HEK293 (cell line): ENCODE measurements around the gene SVOP.

Experiments used
- CTCF ChIA-PET: fragments of 350-600 bp; formaldehyde crosslinking; extraction: SDS; loops from one replicate; lab custom pipeline; 2021; ENCODE audit warnings: antibody characterized with exemption; lab: Yijun Ruan, JAX
- POLR2A ChIA-PET: fragments of 300-600 bp; formaldehyde crosslinking; extraction: SDS; loops from one replicate; lab custom pipeline; 2020; ENCODE audit warnings: antibody characterized with exemption, inconsistent platforms; lab: Yijun Ruan, JAX
- H3K27ac ChIP-seq: fragments of 200-500 bp; sonication (Bioruptor generic); 2 replicates; pipeline ENCODE4 v1.5.1; 2014; ENCODE audit warnings: low read depth, low read length, control low read depth, inconsistent platforms; ENCODE audit errors: extremely low read depth
- H3K36me3 ChIP-seq, 2 experiments: fragments of 200-500 bp in 1 of 2; sonication (Bioruptor generic) in 1 of 2; 1 replicate in 1 of 2; 2 replicates in 1 of 2; pipeline ENCODE4 v1.5.1; 2014 to 2017; ENCODE audit warnings: inconsistent platforms in 2 of 2, low read length in 2 of 2; ENCODE audit not compliant: control insufficient read depth in 2 of 2, insufficient read depth in 1 of 2
- H3K4me1 ChIP-seq: fragments of 200-500 bp; sonication (Bioruptor generic); 2 replicates; pipeline ENCODE4 v1.5.1; 2014; ENCODE audit warnings: mild to moderate bottlenecking, low read length, inconsistent platforms; ENCODE audit not compliant: control insufficient read depth, insufficient read depth
- H3K4me3 ChIP-seq: 2 replicates; pipeline ENCODE4 v1.5.1; 2011; ENCODE audit warnings: low read depth, mild to moderate bottlenecking, control low read depth, low read length, moderate library complexity
- H3K9me3 ChIP-seq: fragments of 200-500 bp; sonication (Bioruptor generic); 2 replicates; pipeline ENCODE4 v1.5.1; 2014; ENCODE audit warnings: low read depth, low read length, inconsistent platforms; ENCODE audit not compliant: control insufficient read depth, insufficient read depth
- KLF9 ChIP-seq: fragments of 450-650 bp; formaldehyde crosslinking; IDR thresholded peaks from 2 replicates; pipeline ENCODE4 v1.5.1; 2016; ENCODE audit warnings: missing biosample characterization, missing genetic modification characterization, low read depth
- MZF1 ChIP-seq: fragments of 450-650 bp; formaldehyde crosslinking; IDR thresholded peaks from 2 replicates; pipeline ENCODE4 v1.5.1; 2017; ENCODE audit warnings: missing biosample characterization, missing genetic modification characterization, borderline replicate concordance
- ZBTB8A ChIP-seq: fragments of 450-650 bp; formaldehyde crosslinking; IDR thresholded peaks from 2 replicates; pipeline ENCODE4 v1.5.1; 2016; ENCODE audit warnings: missing biosample characterization, missing genetic modification characterization
- ZFP37 ChIP-seq: fragments of 450-650 bp; formaldehyde crosslinking; IDR thresholded peaks from 2 replicates; pipeline ENCODE4 v1.5.1; 2016; ENCODE audit warnings: missing biosample characterization, missing genetic modification characterization
- ZNF10 ChIP-seq: fragments of 450-650 bp; formaldehyde crosslinking; IDR thresholded peaks from 2 replicates; pipeline ENCODE4 v1.5.1; 2017; ENCODE audit warnings: missing biosample characterization, missing genetic modification characterization
- ZNF121 ChIP-seq: fragments of 450-650 bp; formaldehyde crosslinking; IDR thresholded peaks from 2 replicates; pipeline ENCODE4 v1.5.1; 2016; ENCODE audit warnings: missing biosample characterization, missing genetic modification characterization
- ZNF155 ChIP-seq: fragments of 450-650 bp; formaldehyde crosslinking; IDR thresholded peaks from 2 replicates; pipeline ENCODE4 v1.5.1; 2016; ENCODE audit warnings: missing biosample characterization, missing genetic modification characterization
- ZNF18 ChIP-seq: fragments of 450-650 bp; formaldehyde crosslinking; IDR thresholded peaks from 2 replicates; pipeline ENCODE4 v1.5.1; 2016; ENCODE audit warnings: missing biosample characterization, missing genetic modification characterization
- ZNF19 ChIP-seq: fragments of 450-650 bp; formaldehyde crosslinking; IDR thresholded peaks from 2 replicates; pipeline ENCODE4; 2016; ENCODE audit warnings: missing biosample characterization, missing genetic modification characterization, low read depth
- ZNF302 ChIP-seq: fragments of 450-650 bp; formaldehyde crosslinking; IDR thresholded peaks from 2 replicates; pipeline ENCODE4 v1.5.1; 2016; ENCODE audit warnings: missing biosample characterization, missing genetic modification characterization, low read depth
- ZNF416 ChIP-seq: fragments of 450-650 bp; formaldehyde crosslinking; IDR thresholded peaks from 2 replicates; pipeline ENCODE4 v1.5.1; 2016; ENCODE audit warnings: missing biosample characterization, missing genetic modification characterization
- ZNF501 ChIP-seq: fragments of 450-650 bp; formaldehyde crosslinking; IDR thresholded peaks from 2 replicates; pipeline ENCODE4 v1.5.1; 2016; ENCODE audit warnings: missing biosample characterization, missing genetic modification characterization
- ZNF549 ChIP-seq: fragments of 450-650 bp; IDR thresholded peaks from 2 replicates; pipeline ENCODE4 v1.5.1; 2018; ENCODE audit warnings: missing biosample characterization, missing genetic modification characterization, mild to moderate bottlenecking, inconsistent platforms, moderate library complexity
- ZNF558 ChIP-seq: fragments of 450-650 bp; formaldehyde crosslinking; IDR thresholded peaks from 2 replicates; pipeline ENCODE4 v1.5.1; 2016; ENCODE audit warnings: missing biosample characterization, missing genetic modification characterization
- ZNF585B ChIP-seq: fragments of 450-650 bp; formaldehyde crosslinking; IDR thresholded peaks from 2 replicates; pipeline ENCODE4 v1.5.1; 2016; ENCODE audit warnings: missing biosample characterization, missing genetic modification characterization
- ZNF600 ChIP-seq: fragments of 450-650 bp; formaldehyde crosslinking; IDR thresholded peaks from 2 replicates; pipeline ENCODE4 v1.5.1; 2016; ENCODE audit warnings: missing biosample characterization, missing genetic modification characterization
- ZNF610 ChIP-seq: fragments of 450-650 bp; formaldehyde crosslinking; IDR thresholded peaks from 2 replicates; pipeline ENCODE4 v1.5.1; 2016; ENCODE audit warnings: missing biosample characterization, missing genetic modification characterization, borderline replicate concordance
- ZNF629 ChIP-seq: fragments of 450-650 bp; formaldehyde crosslinking; IDR thresholded peaks from 2 replicates; pipeline ENCODE4 v1.5.1; 2017; ENCODE audit warnings: missing biosample characterization, missing genetic modification characterization
- ZSCAN18 ChIP-seq: fragments of 450-650 bp; formaldehyde crosslinking; IDR thresholded peaks from 2 replicates; pipeline ENCODE4 v1.5.1; 2016; ENCODE audit warnings: missing biosample characterization, missing genetic modification characterization
- ZXDB ChIP-seq: fragments of 450-650 bp; formaldehyde crosslinking; IDR thresholded peaks from 2 replicates; pipeline ENCODE4 v1.5.1; 2016; ENCODE audit warnings: missing biosample characterization, missing genetic modification characterization
- TF ChIP-seq, protein P1 (sequence below): fragments of 450-650 bp; formaldehyde crosslinking; IDR thresholded peaks from 2 replicates; pipeline ENCODE4 v1.5.1; 2016; ENCODE audit warnings: missing biosample characterization, missing genetic modification characterization
- TF ChIP-seq, protein P2 (sequence below): fragments of 450-650 bp; formaldehyde crosslinking; IDR thresholded peaks from 2 replicates; pipeline ENCODE4 v1.5.1; 2016; ENCODE audit warnings: missing biosample characterization, missing genetic modification characterization, low read depth
- TF ChIP-seq, protein P3 (sequence below): fragments of 450-650 bp; formaldehyde crosslinking; IDR thresholded peaks from 2 replicates; pipeline ENCODE4 v1.5.1; 2016; ENCODE audit warnings: missing biosample characterization, missing genetic modification characterization
- TF ChIP-seq, protein P4 (sequence below): fragments of 450-650 bp; formaldehyde crosslinking; IDR thresholded peaks from 2 replicates; pipeline ENCODE4 v1.5.1; 2016; ENCODE audit warnings: missing biosample characterization, missing genetic modification characterization

Gene SVOP

DNA sequence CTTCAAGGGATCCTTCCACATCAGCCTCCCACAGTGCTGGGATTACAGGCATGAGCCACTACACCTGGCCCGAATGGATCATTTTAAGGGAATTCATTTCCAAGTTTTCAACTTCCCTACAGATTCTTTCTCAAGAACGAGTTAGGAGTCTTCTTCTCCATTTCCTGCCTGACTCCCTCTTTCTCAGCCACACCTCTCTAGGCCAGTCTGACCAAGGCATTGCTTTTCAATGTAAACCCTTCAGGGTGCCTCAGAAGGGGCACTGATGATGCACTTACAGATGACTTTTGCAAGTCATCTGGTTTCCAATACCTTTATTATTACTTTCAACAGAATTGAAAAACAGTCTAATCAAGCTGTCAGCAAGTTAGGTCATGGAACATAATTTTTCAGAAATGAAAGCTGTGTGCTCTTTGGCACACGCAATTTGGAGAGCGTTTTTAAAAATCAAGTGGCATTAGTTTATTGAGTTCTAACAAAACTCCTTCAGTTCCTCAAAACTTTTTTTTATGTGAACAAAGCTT lies 47.2 kb downstream of the SVOP start (continued):
- TF ChIP-seq ZNF501, result no peak
- TF ChIP-seq ZSCAN18 (tag by site-specific recombination), result no peak
- TF ChIP-seq ZNF600 (tag by site-specific recombination), result no peak
- no peak for TF ChIP-seq ZNF549 (tag by site-specific recombination)
- TF ChIP-seq, protein P1, sequence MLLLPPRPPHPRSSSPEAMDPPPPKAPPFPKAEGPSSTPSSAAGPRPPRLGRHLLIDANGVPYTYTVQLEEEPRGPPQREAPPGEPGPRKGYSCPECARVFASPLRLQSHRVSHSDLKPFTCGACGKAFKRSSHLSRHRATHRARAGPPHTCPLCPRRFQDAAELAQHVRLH (tag by site-specific recombination), result no peak
- TF ChIP-seq ZXDB (tag by site-specific recombination), result no peak
- no peak for TF ChIP-seq ZNF302 (tag by site-specific recombination)
- TF ChIP-seq ZNF18 (tag by site-specific recombination), result no peak

DNA sequence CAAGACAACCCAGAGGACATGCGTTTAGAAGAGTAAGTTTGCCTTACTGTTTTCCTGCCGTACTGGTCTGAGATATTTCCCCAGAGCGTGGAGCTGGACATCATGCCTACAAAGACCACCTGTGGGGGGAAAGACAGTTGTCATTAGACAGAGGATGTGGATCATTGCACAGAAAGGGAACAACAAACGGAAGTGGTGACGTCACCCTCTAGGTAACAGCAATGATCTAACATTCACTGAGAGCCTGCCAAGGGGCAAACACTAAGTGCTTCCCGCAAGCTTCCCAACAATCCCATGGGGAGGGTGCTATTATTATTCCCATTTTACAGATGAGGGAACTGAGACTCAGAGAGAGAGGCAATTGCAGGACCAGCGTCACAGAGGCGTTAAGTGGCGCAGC lies 48.5 kb downstream of the SVOP start:
- Histone ChIP-seq H3K36me3 (no peaks in the 10 kb centered on the region), H3K4me3 (no peak overlapping the region), H3K9me3 (no peaks in the 10 kb centered on the region), H3K27ac (no peak overlapping the region)
- POLR2A ChIA-PET, result no interaction called here
- TF ChIP-seq ZNF600 (tag by site-specific recombination) (peak; percentile 85), ZNF629 (peak; percentile 33; the same call in 1 of the 2 replicates), ZNF10 (tag by site-specific recombination) (no peak), MZF1 (tag by site-specific recombination) (peak; percentile 25; the same call in 1 of the 2 replicates)
- TF ChIP-seq, protein P2, sequence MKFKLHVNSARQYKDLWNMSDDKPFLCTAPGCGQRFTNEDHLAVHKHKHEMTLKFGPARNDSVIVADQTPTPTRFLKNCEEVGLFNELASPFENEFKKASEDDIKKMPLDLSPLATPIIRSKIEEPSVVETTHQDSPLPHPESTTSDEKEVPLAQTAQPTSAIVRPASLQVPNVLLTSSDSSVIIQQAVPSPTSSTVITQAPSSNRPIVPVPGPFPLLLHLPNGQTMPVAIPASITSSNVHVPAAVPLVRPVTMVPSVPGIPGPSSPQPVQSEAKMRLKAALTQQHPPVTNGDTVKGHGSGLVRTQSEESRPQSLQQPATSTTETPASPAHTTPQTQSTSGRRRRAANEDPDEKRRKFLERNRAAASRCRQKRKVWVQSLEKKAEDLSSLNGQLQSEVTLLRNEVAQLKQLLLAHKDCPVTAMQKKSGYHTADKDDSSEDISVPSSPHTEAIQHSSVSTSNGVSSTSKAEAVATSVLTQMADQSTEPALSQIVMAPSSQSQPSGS, result peak; percentile 81
- TF ChIP-seq, protein P3, sequence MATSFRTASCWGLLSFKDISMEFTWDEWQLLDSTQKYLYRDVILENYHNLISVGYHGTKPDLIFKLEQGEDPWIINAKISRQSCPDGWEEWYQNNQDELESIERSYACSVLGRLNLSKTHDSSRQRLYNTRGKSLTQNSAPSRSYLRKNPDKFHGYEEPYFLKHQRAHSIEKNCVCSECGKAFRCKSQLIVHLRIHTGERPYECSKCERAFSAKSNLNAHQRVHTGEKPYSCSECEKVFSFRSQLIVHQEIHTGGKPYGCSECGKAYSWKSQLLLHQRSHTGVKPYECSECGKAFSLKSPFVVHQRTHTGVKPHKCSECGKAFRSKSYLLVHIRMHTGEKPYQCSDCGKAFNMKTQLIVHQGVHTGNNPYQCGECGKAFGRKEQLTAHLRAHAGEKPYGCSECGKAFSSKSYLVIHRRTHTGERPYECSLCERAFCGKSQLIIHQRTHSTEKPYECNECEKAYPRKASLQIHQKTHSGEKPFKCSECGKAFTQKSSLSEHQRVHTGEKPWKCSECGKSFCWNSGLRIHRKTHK (tag by site-specific recombination), result no peak
- TF ChIP-seq, all 188 proteins: peak for 4
- no peaks in the 10 kb centered on the region for H3K4me1 ChIP-seq
- CTCF ChIA-PET, result interaction anchor here (1.7 kb wide), 1 partner anchor 88 kb away, joined by 4 read pairs; no protein-coding TSS in a partner anchor

- ChIA-PET POLR2A (interaction anchor here (0.6 to 0.7 kb wide), 3 partner anchors 31 to 166 kb away, joined by 4 to 5 read pairs (median 5); no protein-coding TSS in a partner anchor), CTCF (interaction anchor here (0.6 to 2.2 kb wide), 3 partner anchors 11 to 77 kb away, joined by 3 to 7 read pairs (median 4); no protein-coding TSS in a partner anchor)
- no peaks in the 10 kb centered on the region for H3K36me3 ChIP-seq
- TF ChIP-seq, protein P4, sequence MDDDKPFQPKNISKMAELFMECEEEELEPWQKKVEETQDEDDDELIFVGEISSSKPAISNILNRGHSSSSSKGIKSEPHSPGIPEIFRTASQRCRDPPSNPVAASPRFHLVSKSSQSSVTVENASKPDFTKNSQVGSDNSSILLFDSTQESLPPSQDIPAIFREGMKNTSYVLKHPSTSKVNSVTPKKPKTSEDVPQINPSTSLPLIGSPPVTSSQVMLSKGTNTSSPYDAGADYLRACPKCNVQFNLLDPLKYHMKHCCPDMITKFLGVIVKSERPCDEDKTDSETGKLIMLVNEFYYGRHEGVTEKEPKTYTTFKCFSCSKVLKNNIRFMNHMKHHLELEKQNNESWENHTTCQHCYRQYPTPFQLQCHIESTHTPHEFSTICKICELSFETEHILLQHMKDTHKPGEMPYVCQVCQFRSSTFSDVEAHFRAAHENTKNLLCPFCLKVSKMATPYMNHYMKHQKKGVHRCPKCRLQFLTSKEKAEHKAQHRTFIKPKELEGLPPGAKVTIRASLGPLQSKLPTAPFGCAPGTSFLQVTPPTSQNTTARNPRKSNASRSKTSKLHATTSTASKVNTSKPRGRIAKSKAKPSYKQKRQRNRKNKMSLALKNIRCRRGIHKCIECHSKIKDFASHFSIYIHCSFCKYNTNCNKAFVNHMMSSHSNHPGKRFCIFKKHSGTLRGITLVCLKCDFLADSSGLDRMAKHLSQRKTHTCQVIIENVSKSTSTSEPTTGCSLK (tag by site-specific recombination), result no peak
- TF ChIP-seq ZNF121 (no peak), ZSCAN18 (tag by site-specific recombination) (no peak), ZNF155 (no peak), ZBTB8A (tag by site-specific recombination) (no peak), ZNF558 (tag by site-specific recombination) (no peak), KLF9 (tag by site-specific recombination) (no peak), ZNF416 (tag by site-specific recombination) (no peak), ZNF610 (tag by site-specific recombination) (no peak), ZNF585B (tag by site-specific recombination) (no peak), ZFP37 (no peak), ZNF19 (tag by site-specific recombination) (no peak)
Observed at GRCh38 chr12:108969622-108970021, 51.2 kb downstream of the SVOP start.

More at GRCh38 chr12:108969622-108970021, 51.2 kb downstream of the SVOP start:
- no peaks in the 10 kb centered on the region for H3K9me3 ChIP-seq
- H3K4me1 ChIP-seq, result no peaks in the 10 kb centered on the region
- no peak overlapping the region for H3K27ac ChIP-seq
- H3K4me3 ChIP-seq, result no peak overlapping the region
